Coronary artery (tissue), 2 donors: ENCODE results near the gene NLGN1.

Experiments
- DNase-seq: peaks from one replicate; pipeline ENCODE4 v3.0.0-alpha.2; 2017; ENCODE audit warnings: low spot score
- H3K27ac ChIP-seq, 2 donors: fragments of 200-600 bp; sonication (generic); one replicate each; pipeline ENCODE4 v1.5.1; 2016 to 2019
- H3K4me3 ChIP-seq: fragments of 200-600 bp; sonication (generic); 2 replicates; pipeline ENCODE4 v1.5.1; 2016; ENCODE audit warnings: mild to moderate bottlenecking, moderate library complexity
- CTCF ChIP-seq: fragments of 200-600 bp; sonication (generic); IDR thresholded peaks from one replicate; pipeline ENCODE4 v1.5.1; 2019; ENCODE audit warnings: antibody characterized with exemption

The NLGN1 gene

GRCh38 chr3:173730391-173730790 lies 332.8 kb downstream of the NLGN1 start:
- no peak for DNase-seq
- Histone ChIP-seq H3K4me3 (no peak overlapping the region), H3K27ac (no peak overlapping the region)
- TF ChIP-seq CTCF = no peak

DNA sequence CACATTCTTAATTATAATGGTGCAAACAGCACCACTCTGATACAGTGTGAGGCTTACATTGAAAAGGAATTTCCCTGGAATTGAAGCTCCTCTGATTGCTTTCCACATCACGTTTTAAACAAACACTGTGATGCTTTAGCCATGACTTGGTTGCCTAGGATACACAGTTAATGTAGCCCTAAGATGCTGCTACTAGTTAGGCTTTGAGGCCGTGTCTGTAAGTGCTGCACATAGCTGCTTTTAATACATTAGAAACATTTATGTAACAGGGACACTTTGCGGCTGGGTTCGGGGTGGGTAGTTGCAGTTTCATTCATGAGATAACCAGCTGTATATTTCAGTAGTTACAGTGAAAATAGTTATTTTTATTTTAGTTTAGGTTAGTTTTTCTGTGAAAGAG lies 334.7 kb downstream of the NLGN1 start:
- Histone ChIP-seq H3K27ac (no peak overlapping the region), H3K4me3 (no peak overlapping the region)
- DNase-seq = no peak
- TF ChIP-seq CTCF = no peak

- no peak overlapping the region for H3K4me3 ChIP-seq
- no peak for DNase-seq
- peak; percentile 33 for TF ChIP-seq CTCF
- H3K27ac ChIP-seq = no peak overlapping the region
Observed at GRCh38 chr3:173733029-173733652, 335.6 kb downstream of the NLGN1 start.

GRCh38 chr3:173734473-173734872 lies 336.9 kb downstream of the NLGN1 start:
- no peak for DNase-seq
- no peak overlapping the region for H3K27ac ChIP-seq
- H3K4me3 ChIP-seq = no peak overlapping the region
- TF ChIP-seq CTCF = no peak

DNA sequence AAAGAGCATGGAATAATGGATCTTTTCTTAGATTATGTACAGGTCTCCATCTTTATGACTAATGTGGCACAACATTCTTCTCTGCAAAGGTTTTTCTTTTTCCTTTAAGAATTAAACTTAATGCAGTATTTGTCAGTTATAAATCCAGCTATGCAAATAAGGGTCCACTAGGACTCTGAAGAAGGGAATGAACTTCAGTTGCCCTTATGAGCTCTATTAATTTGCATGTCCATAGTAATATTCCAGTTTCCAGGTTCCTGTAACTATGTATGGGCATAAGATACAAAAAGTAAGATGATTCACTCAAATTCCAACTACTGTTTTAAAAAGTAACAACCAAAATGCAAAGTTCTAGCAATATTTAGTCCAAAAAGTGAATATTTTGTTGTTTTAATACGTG lies 337.4 kb downstream of the NLGN1 start:
- no peak for TF ChIP-seq CTCF
- no peak overlapping the region for H3K27ac ChIP-seq
- H3K4me3 ChIP-seq = no peak overlapping the region
- no peak for DNase-seq

- TF ChIP-seq CTCF = no peak
- DNase-seq = no peak
- Histone ChIP-seq H3K4me3 (no peak overlapping the region), H3K27ac (no peak overlapping the region)
Observed at GRCh38 chr3:173735841-173736240, 338.3 kb downstream of the NLGN1 start.

DNA sequence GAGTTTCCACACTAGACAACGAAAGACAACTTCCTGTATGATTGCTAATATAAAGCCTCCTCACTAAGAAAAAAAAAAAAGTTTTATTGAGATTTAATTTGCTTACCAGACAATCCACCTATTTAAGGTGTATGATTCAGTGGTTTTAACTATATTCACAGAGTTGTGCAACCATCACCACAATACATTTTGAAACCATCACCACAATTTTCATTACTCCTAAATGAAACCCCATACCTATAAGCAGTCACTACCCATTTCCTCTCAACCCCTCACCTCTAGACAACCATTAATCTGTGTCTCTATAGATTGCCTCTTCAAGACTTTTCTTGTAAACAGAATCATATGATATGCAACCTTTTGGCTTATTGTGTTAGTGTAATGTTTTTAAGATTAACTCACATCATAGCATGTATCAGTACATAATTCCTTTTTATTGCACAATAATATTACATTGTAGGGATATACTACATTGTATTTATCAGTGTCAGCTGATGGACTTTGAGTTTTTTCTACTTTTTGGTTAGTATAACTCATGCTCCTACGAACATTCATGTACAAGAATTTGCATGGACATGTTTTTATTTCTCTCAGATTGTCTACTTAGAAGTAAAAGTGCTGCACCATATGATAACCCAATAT lies 339.7 kb downstream of the NLGN1 start:
- no peak overlapping the region for H3K4me3 ChIP-seq
- TF ChIP-seq CTCF = no peak
- no peak for DNase-seq
- H3K27ac ChIP-seq = no peak overlapping the region
